Vagina (tissue), 2 donors: ENCODE results near the gene SYNM.

ENCODE experiments used
- CTCF ChIP-seq, 3 experiments: fragments of 450-650 bp in 2 of 3; fragments of 200-600 bp in 1 of 3; sonication (generic) in 1 of 3; IDR thresholded peaks; one replicate each; pipeline ENCODE4 v1.5.1; 2017 to 2019; ENCODE audit warnings: antibody characterized with exemption in 3 of 3, mild to moderate bottlenecking in 2 of 3, moderate library complexity in 2 of 3
- POLR2A ChIP-seq, 2 donors: fragments of 450-650 bp; IDR thresholded peaks; one replicate each; pipeline ENCODE4 v1.6.1; 2017; ENCODE audit warnings: antibody characterized with exemption in 2 of 2, mild to moderate bottlenecking in 2 of 2, moderate library complexity in 2 of 2

GRCh38 chr15:99074446-99074845 lies 30.4 kb upstream of the SYNM start:
- no peak for TF ChIP-seq CTCF (IDR thresholded peaks at IDR 0.05)
- no peak for TF ChIP-seq POLR2A (IDR thresholded peaks at IDR 0.05)
